ENCODE results near the gene SMARCB1. TPM values are rescaled to one million over a fixed set of nuclear protein-coding genes. Genes with fewer than 3 reads are reported as not detected.

Gene SMARCB1
- total and polyA plus RNA-seq, 2 donors (not counting 3 experiments of a cell fraction or from before 2014, with no cell fraction given), result 113 to 148 TPM

DNA sequence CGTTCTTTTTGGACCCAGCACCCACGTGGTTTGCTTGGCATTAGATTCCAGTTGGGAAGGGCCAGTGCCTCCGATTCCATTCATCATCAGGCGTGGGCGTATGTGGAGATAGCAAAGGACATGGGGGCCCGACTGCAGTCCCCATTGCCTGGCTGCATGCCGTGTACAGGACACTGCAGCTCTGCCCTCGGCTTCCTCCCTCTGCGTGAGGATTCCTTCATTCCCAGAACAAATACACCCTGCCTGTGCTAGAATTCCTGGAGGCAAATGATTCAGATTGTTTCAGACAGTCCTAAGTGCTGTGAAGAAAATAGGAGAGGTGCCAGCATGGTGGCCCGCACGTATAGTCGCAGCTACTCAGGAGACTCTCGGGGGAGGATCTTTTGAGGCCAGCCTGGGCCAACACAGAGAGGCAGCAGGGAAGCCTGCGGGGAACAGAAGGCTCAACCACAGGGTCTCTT is 36.6 kb downstream of the SMARCB1 start:
- CTCF ChIA-PET, result interaction anchor here (0.9 kb wide), 1 partner anchor 11 kb away, joined by 3 read pairs; no protein-coding TSS in a partner anchor
- no peak for TF ChIP-seq POLR2A (IDR thresholded peaks at IDR 0.05; ENCODE audit: low read depth, low read length)
- TF ChIP-seq EZH2 (IDR thresholded peaks at IDR 0.05; ENCODE audit: borderline replicate concordance, low read depth, low read length, severe bottlenecking), result no peak
- TF ChIP-seq MYC (IDR thresholded peaks at IDR 0.05; ENCODE audit: low read depth, low read length), result no peak
- no peak for TF ChIP-seq POLR2AphosphoS5 (IDR thresholded peaks at IDR 0.05; ENCODE audit: insufficient read depth, low read depth, low read length)
- TF ChIP-seq FOS (IDR thresholded peaks at IDR 0.05; ENCODE audit: borderline replicate concordance, insufficient read depth, low read length), result no peak
- no peak for TF ChIP-seq CTCF (IDR thresholded peaks at IDR 0.05; ENCODE audit: extremely low read depth in 1 of 2, insufficient read depth in 1 of 2, low read depth in 1 of 2, low read length in 2 of 2)
- TF ChIP-seq, protein P1, sequence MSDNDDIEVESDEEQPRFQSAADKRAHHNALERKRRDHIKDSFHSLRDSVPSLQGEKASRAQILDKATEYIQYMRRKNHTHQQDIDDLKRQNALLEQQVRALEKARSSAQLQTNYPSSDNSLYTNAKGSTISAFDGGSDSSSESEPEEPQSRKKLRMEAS (IDR thresholded peaks at IDR 0.05; ENCODE audit: insufficient read depth, insufficient read length), result no peak
- TF ChIP-seq JUN (IDR thresholded peaks at IDR 0.05; ENCODE audit: borderline replicate concordance, insufficient read depth, insufficient read length, low read depth), result no peak
- TF ChIP-seq GATA2 (IDR thresholded peaks at IDR 0.05; ENCODE audit: insufficient read depth, insufficient read length, low read depth, low read length), result no peak
- Histone ChIP-seq H3K4me1 (ENCODE audit: control insufficient read depth, extremely low read depth, insufficient read depth, low read length) (no peaks in the 10 kb centered on the region), H3K4me2 (ENCODE audit: insufficient read depth, low read length) (no peak overlapping the region), H3K27ac (ENCODE audit: insufficient read depth, low read depth, low read length) (no peak overlapping the region), H3K9me3 (replicated peaks; ENCODE audit: control insufficient read depth, insufficient read depth, low read length) (no peaks in the 10 kb centered on the region), H3K4me3 (replicated peaks in 1 of 3; ENCODE audit: insufficient read depth in 1 of 3, low read depth in 1 of 3, low read length in 3 of 3) (no peak overlapping the region), H4K20me1 (replicated peaks; ENCODE audit: control insufficient read depth, extremely low read depth, insufficient read depth, low read length) (no peaks in the 10 kb centered on the region), H3K9me1 (replicated peaks; ENCODE audit: control insufficient read depth, extremely low read depth, insufficient read depth, low read length) (no peaks in the 10 kb centered on the region), H3K9ac (replicated peaks; ENCODE audit: extremely low read depth, insufficient read depth, low read length) (no peak overlapping the region), H3K36me3 (ENCODE audit: control insufficient read depth in 2 of 2, extremely low read depth in 1 of 2, insufficient read depth in 2 of 2, low read length in 2 of 2) (peaks cover 16 to 52% of the 10 kb centered on the region in 2 experiments), H3K27me3 (ENCODE audit: control insufficient read depth in 2 of 2, insufficient read depth in 2 of 2, low read length in 2 of 2) (no peaks in the 10 kb centered on the region), H3K79me2 (ENCODE audit: control insufficient read depth, insufficient read depth, low read length) (no peaks in the 10 kb centered on the region), H2AFZ (ENCODE audit: low read depth, low read length) (no peak overlapping the region)
- DNase-seq (ENCODE audit: low read depth, low spot score), result no peak
- FAIRE-seq, result no peak
- POLR2A ChIA-PET, result interaction anchor here (0.6 kb wide), 1 partner anchor 14 kb away, joined by 4 read pairs; no protein-coding TSS in a partner anchor
- dilution Hi-C loops (cut with MboI; ENCODE audit: extremely low pct_ligation_motif_present, low sequenced_read_pairs), result no loop called here
- intact Hi-C loops (cut with micrococcal nuclease), result no loop called here
- BruUV-seq (replicated peaks), result no TSS peak

Measured in endothelial cell of umbilical vein (primary cell).